GM12878 (cell line): ENCODE data around the gene TFAP2E. TPM values are rescaled to one million over a fixed set of nuclear protein-coding genes. Genes with fewer than 3 reads are reported as not detected.

Source experiments
- ATAC-seq: fragments of 200-7000 bp; cut with Tn5 transposase; 3 replicates; pipeline ENCODE4 v1.9.1; 2020; ENCODE audit warnings: mild to moderate bottlenecking, moderate library complexity
- BruUV-seq: library from RNA; stranded (reverse); fragments of 400-500 nt; replicated peaks from 2 replicates; lab custom pipeline; 2021; lab: Mats Ljungman, UMichigan
- CTCF ChIA-PET: fragments of 300-600 bp; sonication (Branson Sonifier 250); formaldehyde crosslinking; extraction: SDS; loops from one replicate; lab custom pipeline; 2021; ENCODE audit warnings: inconsistent platforms; lab: Yijun Ruan, JAX
- POLR2A ChIA-PET: fragments of 350-600 bp; formaldehyde crosslinking; extraction: SDS; loops from one replicate; lab custom pipeline; 2021; ENCODE audit warnings: inconsistent platforms; lab: Charles Lee
- RAD21 ChIA-PET: fragments of 300-600 bp; sonication (Branson Sonifier 250); formaldehyde crosslinking; loops from one replicate; lab custom pipeline; 2023; ENCODE audit warnings: antibody characterized with exemption; ENCODE audit not compliant: unreplicated experiment; lab: Charles Lee
- SMC1A ChIA-PET: fragments of 300-600 bp; sonication (Branson Sonifier 250); formaldehyde crosslinking; loops from one replicate; lab custom pipeline; 2023; ENCODE audit not compliant: unreplicated experiment, uncharacterized antibody; lab: Charles Lee
- DNase-seq: peaks from one replicate; pipeline ENCODE4 v3.0.0-alpha.2; 2011; ENCODE audit warnings: low read depth, low spot score
- FAIRE-seq: peaks from 3 replicates; lab custom pipeline; 2011; peaks lifted over from hg19 to GRCh38; lab: Jason Lieb, UNC
- H2AFZ ChIP-seq: 2 replicates; pipeline ENCODE4 v1.6.0; 2011; ENCODE audit warnings: low read depth, low read length, control low read depth; ENCODE audit not compliant: control insufficient read depth
- H3K27ac ChIP-seq: 2 replicates; pipeline ENCODE4 v1.5.1; 2011; ENCODE audit warnings: control low read depth; ENCODE audit not compliant: control insufficient read depth, insufficient read depth
- H3K27me3 ChIP-seq, 2 experiments: replicated peaks in 1 of 2; 2 replicates each; pipeline versions ENCODE4 v1.6.0 to v1.6.1; 2011; ENCODE audit warnings: low read length in 1 of 2; ENCODE audit not compliant: control insufficient read depth in 2 of 2, insufficient read depth in 2 of 2
- H3K36me3 ChIP-seq, 2 experiments: 2 replicates each; pipeline ENCODE4 v1.5.1; 2011; ENCODE audit warnings: low read length in 1 of 2; ENCODE audit not compliant: control insufficient read depth in 2 of 2, insufficient read depth in 2 of 2
- H3K4me1 ChIP-seq: 2 replicates; pipeline ENCODE4 v1.6.1; 2011; ENCODE audit warnings: mild to moderate bottlenecking, low read length, moderate library complexity, mixed read lengths; ENCODE audit not compliant: control insufficient read depth, insufficient read depth
- H3K4me2 ChIP-seq: 2 replicates; pipeline ENCODE4 v1.6.0; 2011; ENCODE audit warnings: control low read depth; ENCODE audit not compliant: control insufficient read depth, insufficient read depth
- H3K4me3 ChIP-seq: fragments of 200-600 bp; sonication (generic); 2 replicates; pipeline ENCODE4 v1.5.1; 2016
- H3K79me2 ChIP-seq: 2 replicates; pipeline ENCODE4 v1.6.0; 2011; ENCODE audit warnings: low read length; ENCODE audit not compliant: control insufficient read depth, insufficient read depth
- H3K9ac ChIP-seq: 2 replicates; pipeline ENCODE4 v1.8.0; 2011; ENCODE audit warnings: low read length, control low read depth, mixed read lengths; ENCODE audit not compliant: control insufficient read depth, insufficient read depth
- H3K9me3 ChIP-seq: replicated peaks from 3 replicates; pipeline ENCODE4 v1.5.1; 2011; ENCODE audit warnings: mild to moderate bottlenecking, low read length; ENCODE audit not compliant: control insufficient read depth, insufficient read depth
- H4K20me1 ChIP-seq: 2 replicates; pipeline ENCODE4 v1.6.0; 2011; ENCODE audit not compliant: control insufficient read depth, insufficient read depth
- CHD2 ChIP-seq: IDR thresholded peaks from 2 replicates; pipeline ENCODE4 v1.6.1; 2011; ENCODE audit warnings: low read depth, low read length, improper control_type of control experiment, borderline replicate concordance
- NFYB ChIP-seq: IDR thresholded peaks from 2 replicates; pipeline ENCODE4 v1.6.1; 2011; ENCODE audit warnings: low read depth, mild to moderate bottlenecking, low read length, improper control_type of control experiment, moderate library complexity; ENCODE audit not compliant: insufficient read depth
- RELA ChIP-seq: fragments of 450-650 bp; IDR thresholded peaks from 2 replicates; pipeline ENCODE4 v1.8.0; 2014; ENCODE audit warnings: borderline replicate concordance; ENCODE audit not compliant: partially characterized antibody
- SMAD1 ChIP-seq: fragments of 450-650 bp; IDR thresholded peaks from 2 replicates; pipeline ENCODE4 v1.6.1; 2018; ENCODE audit warnings: mild to moderate bottlenecking, low read depth; ENCODE audit not compliant: partially characterized antibody
- TCF3 ChIP-seq: IDR thresholded peaks from 2 replicates; pipeline ENCODE4 v1.6.1; 2012; ENCODE audit warnings: low read depth, mild to moderate bottlenecking, low read length, borderline replicate concordance; ENCODE audit not compliant: insufficient read depth
- WGBS: methylation state at CpG from one replicate; pipeline ENCODE4 v1.1.6; 2016; ENCODE audit warnings: low lambda C conversion rate; ENCODE audit not compliant: insufficient replicate concordance, insufficient coverage; ENCODE audit errors: missing lambda C conversion rate; 5-methylcytosine and 5-hydroxymethylcytosine counted together
- in situ Hi-C: fragments of 300-500 bp; cut with MboI; formaldehyde crosslinking; loops from 9 replicates; pipeline ENCODE4 v1.14.3; 2018; ENCODE audit warnings: mixed read lengths
- intact Hi-C: fragments of 100-400 bp; cut with micrococcal nuclease; formaldehyde crosslinking; loops from one replicate; pipeline ENCODE4 v1.14.2; 2022; ENCODE audit not compliant: unreplicated experiment
- polyA plus RNA-seq, 11 experiments: library from polyadenylated mRNA; depleted of rRNA in 4 of 11; unstranded in 6 of 11; stranded (reverse) in 5 of 11; fragments of >200 nt; fragmentation: Nextera tagmentation in 4 of 11; fragmentation: Illumina TruSeq in 1 of 11; extraction: Ambion mirVana in 4 of 11; extraction: Trizol in 1 of 11; gene quantifications; 1 replicate in 1 of 11; 2 replicates in 10 of 11; pipeline versions ENCODE4 v1.2.1 to v1.2.3, GENCODE V29; 2011 to 2016; ENCODE audit warnings: inconsistent platforms in 2 of 11, missing spikeins in 2 of 11, low read depth in 1 of 11
- total RNA-seq, 4 experiments: library from RNA; depleted of rRNA in 3 of 4; stranded (reverse); fragments of >200 nt in 3 of 4; fragmentation: Illumina TruSeq in 1 of 4; extraction: Trizol in 1 of 4; gene quantifications; 2 replicates each; pipeline versions ENCODE4 v1.2.1 to v1.2.3, GENCODE V29; 2013 to 2021
- TF ChIP-seq, protein P1 (sequence below): fragments of 450-650 bp; IDR thresholded peaks from 2 replicates; pipeline ENCODE4 v1.6.1; 2018; ENCODE audit warnings: mild to moderate bottlenecking, low read depth, moderate library complexity; ENCODE audit not compliant: partially characterized antibody
- TF ChIP-seq, protein P2 (sequence below): fragments of 450-650 bp; IDR thresholded peaks from 2 replicates; pipeline ENCODE4 v1.6.1; 2016; ENCODE audit warnings: mild to moderate bottlenecking

Gene TFAP2E
- total and polyA plus RNA-seq, 10 of the 15 experiments (the other 5 are each of a cell fraction or from before 2014, with no cell fraction given): 0.10 to 1.1 (median 0.43) TPM

DNA sequence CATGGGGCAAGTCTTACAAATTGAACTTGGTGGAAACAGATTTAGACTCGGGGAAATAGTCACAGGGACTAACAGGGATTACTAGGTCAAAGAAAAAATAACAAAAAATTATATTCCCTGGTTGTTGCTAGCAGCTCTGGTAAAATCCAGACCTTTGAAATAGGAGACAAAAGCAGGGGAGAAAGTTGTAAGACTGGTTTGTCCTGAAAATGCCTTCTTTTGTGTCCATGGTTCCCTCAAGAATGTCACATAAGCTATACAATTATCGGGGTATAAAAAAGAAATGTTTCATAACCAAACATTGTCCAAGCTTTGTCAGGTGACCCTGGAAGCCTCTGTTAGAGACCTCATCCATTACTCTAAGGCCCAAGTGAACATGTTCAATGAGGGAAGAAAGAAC is 49.0 kb upstream of the TFAP2E start:
- POLR2A ChIA-PET: interaction anchor here (0.6 kb wide), 1 partner anchor 44 kb away, joined by 3 read pairs; no protein-coding TSS in a partner anchor
- RAD21 ChIA-PET: interaction anchor here (1.2 to 1.4 kb wide), 2 partner anchors 13 to 15 kb away, joined by 3 read pairs; no protein-coding TSS in a partner anchor
- SMC1A ChIA-PET: interaction anchor here (1.2 to 1.7 kb wide), 3 partner anchors 12 to 17 kb away, joined by 3 to 6 read pairs (median 4); no protein-coding TSS in a partner anchor
- 100% methylated on average over 2 of the region's 2 CpGs for WGBS
- CTCF ChIA-PET: interaction anchor here (1.2 kb wide), 1 partner anchor 73 kb away, joined by 5 read pairs; no protein-coding TSS in a partner anchor
- H3K4me3 ChIP-seq: no peak overlapping the region
- H3K4me1 ChIP-seq: no peaks in the 10 kb centered on the region
- no peak overlapping the region for H3K4me2 ChIP-seq
- no peak overlapping the region for H3K27ac ChIP-seq
- H3K36me3 ChIP-seq: no peaks in the 10 kb centered on the region
- DNase-seq: no peak
- no peak for FAIRE-seq
- no peaks in the 10 kb centered on the region for H3K27me3 ChIP-seq
- H3K79me2 ChIP-seq: no peaks in the 10 kb centered on the region
- no peaks in the 10 kb centered on the region for H4K20me1 ChIP-seq
- TF ChIP-seq, protein P1, sequence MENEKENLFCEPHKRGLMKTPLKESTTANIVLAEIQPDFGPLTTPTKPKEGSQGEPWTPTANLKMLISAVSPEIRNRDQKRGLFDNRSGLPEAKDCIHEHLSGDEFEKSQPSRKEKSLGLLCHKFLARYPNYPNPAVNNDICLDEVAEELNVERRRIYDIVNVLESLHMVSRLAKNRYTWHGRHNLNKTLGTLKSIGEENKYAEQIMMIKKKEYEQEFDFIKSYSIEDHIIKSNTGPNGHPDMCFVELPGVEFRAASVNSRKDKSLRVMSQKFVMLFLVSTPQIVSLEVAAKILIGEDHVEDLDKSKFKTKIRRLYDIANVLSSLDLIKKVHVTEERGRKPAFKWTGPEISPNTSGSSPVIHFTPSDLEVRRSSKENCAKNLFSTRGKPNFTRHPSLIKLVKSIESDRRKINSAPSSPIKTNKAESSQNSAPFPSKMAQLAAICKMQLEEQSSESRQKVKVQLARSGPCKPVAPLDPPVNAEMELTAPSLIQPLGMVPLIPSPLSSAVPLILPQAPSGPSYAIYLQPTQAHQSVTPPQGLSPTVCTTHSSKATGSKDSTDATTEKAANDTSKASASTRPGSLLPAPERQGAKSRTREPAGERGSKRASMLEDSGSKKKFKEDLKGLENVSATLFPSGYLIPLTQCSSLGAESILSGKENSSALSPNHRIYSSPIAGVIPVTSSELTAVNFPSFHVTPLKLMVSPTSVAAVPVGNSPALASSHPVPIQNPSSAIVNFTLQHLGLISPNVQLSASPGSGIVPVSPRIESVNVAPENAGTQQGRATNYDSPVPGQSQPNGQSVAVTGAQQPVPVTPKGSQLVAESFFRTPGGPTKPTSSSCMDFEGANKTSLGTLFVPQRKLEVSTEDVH: no peak
- no peak for TF ChIP-seq RELA
- H3K9ac ChIP-seq: no peak overlapping the region
- ATAC-seq: no peak
- no TSS peak for BruUV-seq
- no peak overlapping the region for H2AFZ ChIP-seq
- intact Hi-C loops: no loop called here
- H3K9me3 ChIP-seq: peaks cover 13% of the 10 kb centered on the region; the same call in 2 of the 3 replicates
- in situ Hi-C loops: no loop called here

DNA sequence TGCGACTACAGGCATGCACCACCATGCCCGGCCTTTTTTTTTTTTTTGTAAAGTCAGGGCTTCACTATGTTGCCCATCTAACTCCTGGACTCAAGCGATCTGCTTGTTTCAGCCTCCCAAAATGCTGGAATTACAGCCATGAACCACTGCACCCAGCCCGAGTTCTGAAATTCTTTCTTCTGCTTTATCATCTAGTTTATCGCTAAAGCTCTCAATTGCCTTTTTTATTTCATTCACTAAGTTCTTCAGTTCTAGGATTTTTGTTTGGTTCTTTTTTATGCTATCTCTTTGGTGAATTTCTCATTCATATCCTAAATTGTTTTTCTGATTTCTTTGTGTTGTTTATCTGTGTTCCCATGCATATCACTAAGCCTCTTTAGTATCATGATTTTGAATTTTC is 42.9 kb upstream of the TFAP2E start:
- no peaks in the 10 kb centered on the region for H3K4me1 ChIP-seq
- FAIRE-seq (no peak), ATAC-seq (no peak), DNase-seq (no peak)
- ChIA-PET CTCF (no interaction called here), RAD21 (no interaction called here), SMC1A (no interaction called here), POLR2A (no interaction called here)
- H4K20me1 ChIP-seq: no peaks in the 10 kb centered on the region
- 80% methylated on average over 5 of the region's 5 CpGs for WGBS
- in situ Hi-C loops: no loop called here
- no peak overlapping the region for H3K4me2 ChIP-seq
- no peak overlapping the region for H3K27ac ChIP-seq
- peaks cover 13% of the 10 kb centered on the region for H3K79me2 ChIP-seq
- peaks cover 43% of the 10 kb centered on the region for H3K9me3 ChIP-seq
- no peak overlapping the region for H2AFZ ChIP-seq
- intact Hi-C loops: no loop called here
- H3K36me3 ChIP-seq: peaks cover 5 to 10% of the 10 kb centered on the region in 2 experiments; a peak in 2 of 4 replicates
- H3K9ac ChIP-seq: no peak overlapping the region
- TF ChIP-seq, protein P2, sequence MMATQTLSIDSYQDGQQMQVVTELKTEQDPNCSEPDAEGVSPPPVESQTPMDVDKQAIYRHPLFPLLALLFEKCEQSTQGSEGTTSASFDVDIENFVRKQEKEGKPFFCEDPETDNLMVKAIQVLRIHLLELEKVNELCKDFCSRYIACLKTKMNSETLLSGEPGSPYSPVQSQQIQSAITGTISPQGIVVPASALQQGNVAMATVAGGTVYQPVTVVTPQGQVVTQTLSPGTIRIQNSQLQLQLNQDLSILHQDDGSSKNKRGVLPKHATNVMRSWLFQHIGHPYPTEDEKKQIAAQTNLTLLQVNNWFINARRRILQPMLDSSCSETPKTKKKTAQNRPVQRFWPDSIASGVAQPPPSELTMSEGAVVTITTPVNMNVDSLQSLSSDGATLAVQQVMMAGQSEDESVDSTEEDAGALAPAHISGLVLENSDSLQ: no peak
- TF ChIP-seq CHD2: no peak
- TF ChIP-seq SMAD1: no peak
- TF ChIP-seq TCF3: no peak
- TF ChIP-seq NFYB: no peak
- H3K27me3 ChIP-seq: no peaks in the 10 kb centered on the region
- no TSS peak for BruUV-seq
- no peak overlapping the region for H3K4me3 ChIP-seq
